Fibroblast of pulmonary artery (primary cell): ENCODE data around the gene POLR2H.
A peak's percentile ranks its signal among the peaks of the same experiment; 100 is the strongest.

ENCODE experiments used
- DNase-seq: peaks from one replicate; pipeline ENCODE4 v3.0.0-alpha.2; 2010; ENCODE audit warnings: low read depth
- H3K4me3 ChIP-seq: replicated peaks from 2 replicates; pipeline ENCODE4 v1.5.1; 2011; ENCODE audit warnings: low read depth, mild to moderate bottlenecking, control low read depth, low read length, moderate library complexity
- TF ChIP-seq, protein P1 (sequence below): IDR thresholded peaks from 2 replicates; pipeline ENCODE4 v1.5.1; 2011; ENCODE audit warnings: mild to moderate bottlenecking, control low read depth, low read length, inconsistent platforms; ENCODE audit errors: missing control alignments

Gene POLR2H

DNA sequence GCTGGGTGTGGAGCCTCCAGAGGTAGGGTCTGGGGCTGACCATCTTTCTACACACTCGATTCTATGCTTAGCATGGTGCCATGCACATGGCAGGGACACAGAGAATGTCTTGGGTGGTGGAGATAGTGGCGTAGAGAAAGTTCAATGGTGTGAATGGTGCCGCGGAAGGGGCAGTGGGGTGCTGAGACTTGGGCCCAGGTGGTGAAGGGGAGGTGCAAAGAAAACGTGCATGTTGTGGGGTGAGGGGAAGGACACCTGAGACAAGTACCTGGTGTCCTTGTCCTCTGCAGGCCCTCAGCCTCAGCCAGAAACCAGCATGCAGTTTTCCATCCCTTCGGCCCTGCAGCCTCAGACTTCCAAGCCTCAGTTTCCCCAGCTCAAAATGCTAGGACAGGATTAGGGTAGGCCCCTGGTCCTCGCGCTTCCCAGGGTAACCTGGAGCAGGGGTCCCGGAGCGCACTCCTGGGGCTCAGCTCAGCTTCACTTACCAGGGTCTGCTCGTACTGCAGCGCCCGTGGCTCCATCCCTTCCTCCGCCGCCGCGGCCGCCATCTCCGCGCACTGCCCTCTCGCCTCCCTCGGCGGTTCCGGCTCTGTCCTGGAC lies 480 bp upstream of the POLR2H start:
- DNase-seq = no peak
- TF ChIP-seq, protein P1, sequence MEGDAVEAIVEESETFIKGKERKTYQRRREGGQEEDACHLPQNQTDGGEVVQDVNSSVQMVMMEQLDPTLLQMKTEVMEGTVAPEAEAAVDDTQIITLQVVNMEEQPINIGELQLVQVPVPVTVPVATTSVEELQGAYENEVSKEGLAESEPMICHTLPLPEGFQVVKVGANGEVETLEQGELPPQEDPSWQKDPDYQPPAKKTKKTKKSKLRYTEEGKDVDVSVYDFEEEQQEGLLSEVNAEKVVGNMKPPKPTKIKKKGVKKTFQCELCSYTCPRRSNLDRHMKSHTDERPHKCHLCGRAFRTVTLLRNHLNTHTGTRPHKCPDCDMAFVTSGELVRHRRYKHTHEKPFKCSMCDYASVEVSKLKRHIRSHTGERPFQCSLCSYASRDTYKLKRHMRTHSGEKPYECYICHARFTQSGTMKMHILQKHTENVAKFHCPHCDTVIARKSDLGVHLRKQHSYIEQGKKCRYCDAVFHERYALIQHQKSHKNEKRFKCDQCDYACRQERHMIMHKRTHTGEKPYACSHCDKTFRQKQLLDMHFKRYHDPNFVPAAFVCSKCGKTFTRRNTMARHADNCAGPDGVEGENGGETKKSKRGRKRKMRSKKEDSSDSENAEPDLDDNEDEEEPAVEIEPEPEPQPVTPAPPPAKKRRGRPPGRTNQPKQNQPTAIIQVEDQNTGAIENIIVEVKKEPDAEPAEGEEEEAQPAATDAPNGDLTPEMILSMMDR = no peak
- H3K4me3 ChIP-seq = peak overlapping the region; percentile 77

DNA sequence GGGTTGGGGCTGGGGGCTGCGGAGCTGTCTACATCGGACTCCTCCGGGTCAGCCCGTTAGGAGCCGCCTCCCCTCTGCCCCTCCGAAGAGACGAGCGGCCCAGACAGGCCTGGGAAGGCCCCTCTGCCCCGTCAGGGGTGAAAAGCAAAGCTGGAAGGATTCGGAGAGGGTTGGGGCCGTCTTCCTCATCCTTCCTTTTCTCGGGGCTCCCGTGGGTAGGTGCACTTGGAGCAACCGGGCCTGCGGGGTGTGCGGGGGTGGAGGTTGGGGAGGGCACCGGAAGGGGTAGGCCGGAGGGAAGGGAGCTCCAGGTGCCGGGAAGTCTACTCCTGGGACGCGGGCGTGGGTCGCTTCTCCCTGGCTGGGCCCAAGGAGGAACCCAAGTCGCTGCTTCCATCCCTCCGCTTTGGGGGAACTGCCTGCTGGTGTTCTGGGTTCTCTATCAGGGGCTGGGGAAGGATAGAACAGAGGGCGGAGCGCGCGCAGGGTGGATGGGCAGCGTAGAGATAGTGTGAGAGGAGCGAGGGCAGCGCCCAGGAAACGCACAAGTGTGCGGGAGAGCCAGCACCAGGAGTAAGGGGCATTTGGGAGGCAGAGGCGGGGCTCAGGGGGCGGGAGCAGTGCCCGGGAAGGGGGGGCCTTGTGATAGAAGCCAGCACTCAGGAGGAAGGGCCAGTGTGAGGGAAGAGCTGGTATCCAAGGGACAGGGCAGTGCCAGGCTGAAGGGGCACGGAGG lies 590 bp downstream of the POLR2H start:
- no peak for DNase-seq
- peak overlapping the region; percentile 77 for H3K4me3 ChIP-seq
- TF ChIP-seq, protein P1 = no peak

DNA sequence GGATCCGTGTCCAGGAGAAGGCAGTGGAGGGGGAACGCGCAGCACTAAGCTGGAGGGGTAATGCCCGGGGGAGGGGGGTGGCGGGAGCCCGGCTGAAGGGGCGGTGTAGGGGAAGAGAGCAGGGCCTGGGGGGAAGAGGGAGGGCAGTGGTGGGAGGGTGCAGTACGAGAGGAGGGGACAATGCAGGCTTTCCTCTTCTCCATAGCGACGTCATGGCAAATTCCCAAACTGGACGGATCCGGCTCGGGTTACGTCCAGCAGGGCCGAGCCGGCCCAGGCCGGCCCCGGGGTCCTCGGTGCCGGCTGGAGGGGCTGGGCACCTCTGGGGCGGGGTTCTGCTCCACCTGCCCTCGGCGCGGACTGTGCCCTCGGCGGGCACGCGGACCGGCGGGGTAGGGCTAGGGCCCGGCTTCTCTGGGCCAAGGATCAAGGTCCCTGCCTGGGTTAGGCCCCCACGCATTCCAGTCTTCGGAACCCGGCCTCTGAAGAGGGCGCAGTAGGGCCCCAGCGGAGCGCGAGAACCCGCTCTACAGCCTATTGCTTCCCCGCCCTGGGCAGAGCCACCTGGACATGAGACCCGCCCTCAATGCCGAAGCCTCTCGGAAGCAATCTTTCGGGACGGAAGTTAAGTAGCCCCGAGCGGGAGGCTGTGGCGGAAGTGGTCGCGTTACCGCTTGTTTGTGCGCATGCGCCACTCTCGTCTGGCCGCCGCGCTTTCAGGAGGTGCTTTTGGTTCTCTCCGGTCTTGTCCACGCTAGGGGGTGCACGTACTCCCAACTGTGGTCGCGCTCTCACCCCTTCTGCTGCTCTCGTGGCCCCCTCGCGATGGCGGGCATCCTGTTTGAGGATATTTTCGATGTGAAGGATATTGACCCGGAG lies 1.4 kb downstream of the POLR2H start:
- peak; percentile 98 for DNase-seq
- H3K4me3 ChIP-seq = peak overlapping the region; percentile 77
- TF ChIP-seq, protein P1 = peak; percentile 63

DNA sequence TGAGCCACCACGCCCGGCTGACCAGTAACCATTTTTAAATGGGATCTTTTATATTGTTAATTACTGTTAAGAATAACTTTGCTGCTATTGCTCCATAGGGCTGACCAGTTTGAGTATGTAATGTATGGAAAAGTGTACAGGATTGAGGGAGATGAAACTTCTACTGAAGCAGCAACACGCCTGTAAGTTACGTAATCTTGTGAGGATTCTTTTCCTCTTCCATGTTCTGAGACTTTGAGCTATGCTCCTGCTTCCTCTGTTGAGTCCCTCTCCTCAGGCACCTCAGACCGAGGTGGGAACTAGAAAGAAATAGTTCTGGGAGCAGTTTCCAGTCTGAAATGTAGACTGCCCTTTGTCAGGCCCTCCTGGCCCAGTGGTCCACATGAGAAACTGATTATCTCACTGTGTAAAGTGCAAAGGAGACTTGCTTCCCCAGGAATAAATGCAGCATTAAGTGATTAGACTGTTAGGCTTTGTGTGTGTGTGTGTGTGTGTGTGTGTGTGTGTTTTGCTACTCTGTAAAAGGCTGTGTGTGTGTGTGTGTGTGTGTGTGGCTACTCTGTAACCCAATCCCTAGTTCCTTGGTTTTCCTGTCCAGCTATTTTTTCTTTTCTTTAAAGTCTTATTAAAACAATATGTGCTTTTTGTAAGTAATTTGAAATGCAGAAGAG lies 5.2 kb downstream of the POLR2H start:
- TF ChIP-seq, protein P1 = no peak
- H3K4me3 ChIP-seq = no peak overlapping the region
- DNase-seq = peak; percentile 23

DNA sequence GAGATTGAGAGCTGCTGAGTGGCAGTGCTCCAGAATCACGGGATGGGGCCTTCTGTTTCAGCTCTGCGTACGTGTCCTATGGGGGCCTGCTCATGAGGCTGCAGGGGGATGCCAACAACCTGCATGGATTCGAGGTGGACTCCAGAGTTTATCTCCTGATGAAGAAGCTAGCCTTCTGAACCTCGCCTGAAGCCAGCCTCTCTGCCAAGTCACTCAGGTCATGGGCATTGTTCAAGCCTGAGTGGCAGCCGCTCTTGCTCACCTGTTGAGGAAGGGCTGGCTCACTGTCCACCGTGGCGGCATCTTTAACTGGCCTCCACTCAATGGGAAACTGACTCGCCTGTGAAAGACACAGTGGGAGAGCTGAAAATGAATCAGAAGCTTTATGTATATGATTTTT lies 6.6 kb downstream of the POLR2H start:
- H3K4me3 ChIP-seq = no peak overlapping the region
- no peak for DNase-seq
- TF ChIP-seq, protein P1 = no peak

DNA sequence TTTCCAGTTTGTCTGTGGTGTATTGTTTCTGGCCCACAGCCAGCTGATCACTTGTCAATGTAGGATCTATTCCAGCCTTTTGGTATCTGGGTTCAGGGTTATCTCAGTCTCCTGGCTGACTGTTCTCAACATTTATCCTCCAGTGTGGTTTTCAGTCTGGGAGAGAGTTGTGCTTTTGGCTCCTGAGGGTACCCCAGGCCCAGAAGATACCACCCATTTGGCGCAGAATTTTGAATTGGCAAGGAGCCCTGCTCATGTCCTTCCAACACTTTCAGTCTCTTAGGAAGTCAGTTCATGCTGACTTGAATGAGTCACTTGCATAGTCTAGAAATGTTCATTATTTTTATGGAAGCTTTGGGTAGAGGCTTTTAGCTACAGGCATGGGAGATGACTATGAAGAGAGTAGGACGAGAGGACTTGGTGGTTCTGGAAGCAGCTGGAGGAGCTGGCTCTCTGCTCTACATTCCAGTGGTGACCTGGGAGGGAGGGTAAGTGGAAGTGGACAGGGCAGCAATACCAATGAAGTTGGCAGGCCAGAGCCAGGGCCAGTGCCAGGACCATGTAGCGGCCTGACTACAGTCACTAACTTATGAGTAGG lies 7.2 kb downstream of the POLR2H start:
- H3K4me3 ChIP-seq = no peak overlapping the region
- peak; percentile 73 for DNase-seq
- TF ChIP-seq, protein P1 = no peak
